BLaER1 treated with 17β-estradiol and CSF1 and Interleukin-3, amounts not matched to agents 10 nM and 100 nM (cell line): Measurements from ENCODE around the gene CHPF2.

Source experiments
- H3K27ac ChIP-seq, 11 experiments: shearing (Covaris generic); formaldehyde crosslinking; 2 replicates each; pipeline ENCODE4 v1.8.1; 2022
- H3K27me3 ChIP-seq, 11 experiments: shearing (Covaris generic); formaldehyde crosslinking; 2 replicates each; pipeline ENCODE4 v1.8.1; 2022
- H3K36me3 ChIP-seq, 11 experiments: shearing (Covaris generic); formaldehyde crosslinking; 2 replicates each; pipeline ENCODE4 v1.8.1; 2022
- H3K4me1 ChIP-seq, 10 experiments: shearing (Covaris generic); formaldehyde crosslinking; 2 replicates each; pipeline ENCODE4 v1.8.1; 2022
- H3K4me2 ChIP-seq, 11 experiments: shearing (Covaris generic); formaldehyde crosslinking; 2 replicates each; pipeline ENCODE4 v1.8.1; 2022
- H3K4me3 ChIP-seq, 10 experiments: shearing (Covaris generic); formaldehyde crosslinking; 2 replicates each; pipeline ENCODE4 v1.8.1; 2022
- H3K9ac ChIP-seq, 11 experiments: shearing (Covaris generic); formaldehyde crosslinking; 2 replicates each; pipeline ENCODE4 v1.8.1; 2022
- H3K9me3 ChIP-seq, 11 experiments: shearing (Covaris generic); formaldehyde crosslinking; replicated peaks in 1 of 11; 2 replicates each; pipeline ENCODE4 v1.8.1; 2022
- H4K20me1 ChIP-seq, 11 experiments: shearing (Covaris generic); formaldehyde crosslinking; 2 replicates each; pipeline ENCODE4 v1.8.1; 2022
- Cebpa-rat ChIP-seq, 11 experiments: shearing (Covaris generic); IDR thresholded peaks; 2 replicates each; pipeline ENCODE4 v1.8.1; 2022

CHPF2 gene

GRCh38 chr7:151240942-151241754 lies 8.9 kb downstream of the CHPF2 start:
- no peak overlapping the region for H3K9ac ChIP-seq
- H3K27ac ChIP-seq: peak overlapping the region in 1 of 11 experiments; percentile 9; a peak in 1 of 22 replicates

DNA sequence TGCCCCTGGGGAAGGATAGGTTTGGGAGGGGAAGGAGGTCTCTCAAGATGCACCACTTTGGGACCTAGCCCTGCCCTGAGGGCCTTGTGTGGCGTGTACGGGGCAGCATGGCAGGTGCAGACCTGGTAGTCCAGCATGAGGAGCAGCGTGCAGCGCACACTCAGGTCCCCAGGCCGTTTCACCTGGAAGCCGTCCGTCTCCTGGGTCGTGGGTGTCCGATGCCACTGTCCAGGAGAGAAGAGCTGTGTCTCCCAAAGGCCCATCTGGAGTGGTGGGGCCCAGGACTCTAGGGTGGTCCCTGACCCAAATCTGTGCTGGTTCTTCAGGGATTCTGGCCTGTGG lies 9.4 kb downstream of the CHPF2 start:
- TF ChIP-seq Cebpa-rat (IDR thresholded peaks at IDR 0.05): no peak
- H4K20me1 ChIP-seq: peaks cover 38 to 96% (median 66%) of the 10 kb centered on the region in 11 experiments
- H3K9ac ChIP-seq: no peak overlapping the region
- peak overlapping the region in 1 of 11 experiments; percentile 9; a peak in 1 of 22 replicates for H3K27ac ChIP-seq
- H3K36me3 ChIP-seq: peaks cover 19 to 37% (median 29%) of the 10 kb centered on the region in 11 experiments
- H3K4me1 ChIP-seq: peaks cover 26 to 36% (median 33%) of the 10 kb centered on the region in 10 experiments
- no peak overlapping the region for H3K4me2 ChIP-seq
- H3K9me3 ChIP-seq: no peaks in the 10 kb centered on the region
- no peak overlapping the region for H3K4me3 ChIP-seq
- peaks cover 29 to 32% (median 32%) of the 10 kb centered on the region in 11 experiments for H3K27me3 ChIP-seq

More at GRCh38 chr7:151240942-151241754, 8.9 kb downstream of the CHPF2 start:
- TF ChIP-seq Cebpa-rat (IDR thresholded peaks at IDR 0.05): no peak
- no peak overlapping the region for H3K4me2 ChIP-seq
- H3K27me3 ChIP-seq: peaks cover 24 to 27% (median 26%) of the 10 kb centered on the region in 11 experiments
- H3K4me1 ChIP-seq: peaks cover 25 to 36% (median 33%) of the 10 kb centered on the region in 10 experiments
- peaks cover 37 to 96% (median 67%) of the 10 kb centered on the region in 11 experiments for H4K20me1 ChIP-seq
- peaks cover 24 to 43% (median 35%) of the 10 kb centered on the region in 11 experiments for H3K36me3 ChIP-seq
- H3K9me3 ChIP-seq: no peaks in the 10 kb centered on the region
- H3K4me3 ChIP-seq: no peak overlapping the region

- TF ChIP-seq Cebpa-rat (IDR thresholded peaks at IDR 0.05): peak in 6 of 11 experiments; percentile 23 to 50 (median 38); a peak in 3 of 22 replicates
- H3K36me3 ChIP-seq: peaks cover 12 to 31% (median 22%) of the 10 kb centered on the region in 11 experiments
- peaks cover 31 to 43% (median 37%) of the 10 kb centered on the region in 10 experiments for H3K4me1 ChIP-seq
- H3K27me3 ChIP-seq: peaks cover 36 to 39% (median 39%) of the 10 kb centered on the region in 11 experiments
- H3K27ac ChIP-seq: no peak overlapping the region
- no peaks in the 10 kb centered on the region for H3K9me3 ChIP-seq
- peaks cover 36 to 96% (median 66%) of the 10 kb centered on the region in 11 experiments for H4K20me1 ChIP-seq
- peak overlapping the region; percentile 44 to 93 (median 87); a peak in 18 of 22 replicates for H3K4me2 ChIP-seq
- H3K9ac ChIP-seq: 0 out of 22 replicates have a peak overlapping the region, but pooled peaks of 2 of the 11 experiments have one; percentile 33 to 38
- H3K4me3 ChIP-seq: no peak overlapping the region
Measured at GRCh38 chr7:151242159-151243044, 10.1 kb downstream of the CHPF2 start.

- Histone ChIP-seq H3K4me1 (peaks cover 35 to 49% (median 43%) of the 10 kb centered on the region in 10 experiments), H3K4me3 (peak overlapping the region in 1 of 10 experiments; percentile 2; a peak in 2 of 20 replicates), H3K9me3 (no peaks in the 10 kb centered on the region), H3K36me3 (peaks cover 6 to 25% (median 16%) of the 10 kb centered on the region in 11 experiments; a peak in 19 of 22 replicates), H3K27me3 (peaks cover 42 to 45% (median 45%) of the 10 kb centered on the region in 11 experiments), H3K4me2 (peak overlapping the region; percentile 44 to 93 (median 87); a peak in 21 of 22 replicates), H3K9ac (peak overlapping the region in 6 of 11 experiments; percentile 17 to 58 (median 36); a peak in 5 of 22 replicates), H4K20me1 (peaks cover 30 to 96% (median 65%) of the 10 kb centered on the region in 11 experiments; a peak in 21 of 22 replicates), H3K27ac (no peak overlapping the region)
- no peak for TF ChIP-seq Cebpa-rat (IDR thresholded peaks at IDR 0.05)
Measured at GRCh38 chr7:151243045-151243349, 10.7 kb downstream of the CHPF2 start.

- H3K27me3 ChIP-seq: peaks cover 48 to 51% (median 51%) of the 10 kb centered on the region in 11 experiments
- no peak overlapping the region for H3K27ac ChIP-seq
- H4K20me1 ChIP-seq: peaks cover 24 to 93% (median 64%) of the 10 kb centered on the region in 11 experiments; a peak in 20 of 22 replicates
- peaks cover 0 to 19% (median 10%) of the 10 kb centered on the region in 11 experiments; a peak in 17 of 22 replicates for H3K36me3 ChIP-seq
- no peaks in the 10 kb centered on the region for H3K9me3 ChIP-seq
- peak overlapping the region in 6 of 11 experiments; percentile 17 to 58 (median 40); a peak in 6 of 22 replicates for H3K9ac ChIP-seq
- H3K4me2 ChIP-seq: peak overlapping the region; percentile 51 to 93 (median 87)
- H3K4me3 ChIP-seq: peak overlapping the region in 2 of 10 experiments; percentile 2 to 49; a peak in 4 of 20 replicates
- TF ChIP-seq Cebpa-rat (IDR thresholded peaks at IDR 0.05): no peak
- peaks cover 39 to 55% (median 48%) of the 10 kb centered on the region in 10 experiments for H3K4me1 ChIP-seq
Measured at GRCh38 chr7:151243408-151244195, 11.3 kb downstream of the CHPF2 start.

DNA sequence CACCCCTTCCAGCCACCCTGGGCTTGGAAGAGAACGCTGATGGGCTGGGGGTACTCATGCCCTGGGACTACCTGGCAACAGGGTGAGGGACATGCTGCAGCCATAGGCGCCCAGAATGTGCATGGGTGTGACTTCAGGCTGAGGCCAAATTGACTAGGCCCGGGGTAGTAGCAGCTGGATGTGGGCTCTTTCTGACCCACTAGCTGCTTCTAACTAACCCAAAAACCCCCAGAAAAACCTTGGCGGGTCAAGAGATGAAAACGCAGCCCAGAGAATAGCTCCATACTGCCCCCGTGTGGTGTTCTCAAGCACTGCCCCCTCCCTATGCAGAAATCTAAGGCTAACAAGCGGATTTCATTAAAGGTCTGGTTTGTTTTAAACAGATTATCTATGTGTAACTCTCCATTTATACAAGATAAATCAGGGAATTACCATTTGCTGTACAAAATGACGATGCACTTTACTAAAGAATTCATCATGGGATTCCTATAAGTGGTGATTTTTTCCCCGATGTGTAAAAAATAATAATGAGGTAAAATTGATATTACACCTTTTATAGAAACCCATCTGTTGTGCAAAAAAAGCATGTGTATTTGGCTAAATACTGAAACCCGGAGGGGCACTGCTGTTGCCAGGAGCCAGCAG lies 12.0 kb downstream of the CHPF2 start:
- peaks cover 45 to 62% (median 55%) of the 10 kb centered on the region in 10 experiments for H3K4me1 ChIP-seq
- H4K20me1 ChIP-seq: peaks cover 17 to 89% (median 60%) of the 10 kb centered on the region in 11 experiments; a peak in 20 of 22 replicates
- H3K36me3 ChIP-seq: peaks cover 0 to 12% (median 3%) of the 10 kb centered on the region in 11 experiments; a peak in 11 of 22 replicates
- no peak overlapping the region for H3K27ac ChIP-seq
- H3K4me3 ChIP-seq: peak overlapping the region in 5 of 10 experiments; percentile 48 to 63 (median 53); a peak in 5 of 20 replicates
- no peaks in the 10 kb centered on the region for H3K9me3 ChIP-seq
- no peak for TF ChIP-seq Cebpa-rat (IDR thresholded peaks at IDR 0.05)
- peak overlapping the region in 1 of 11 experiments; percentile 39; a peak in 1 of 22 replicates for H3K9ac ChIP-seq
- H3K27me3 ChIP-seq: peaks cover 54 to 58% (median 58%) of the 10 kb centered on the region in 11 experiments
- peak overlapping the region; percentile 84 to 97 (median 93) for H3K4me2 ChIP-seq

DNA sequence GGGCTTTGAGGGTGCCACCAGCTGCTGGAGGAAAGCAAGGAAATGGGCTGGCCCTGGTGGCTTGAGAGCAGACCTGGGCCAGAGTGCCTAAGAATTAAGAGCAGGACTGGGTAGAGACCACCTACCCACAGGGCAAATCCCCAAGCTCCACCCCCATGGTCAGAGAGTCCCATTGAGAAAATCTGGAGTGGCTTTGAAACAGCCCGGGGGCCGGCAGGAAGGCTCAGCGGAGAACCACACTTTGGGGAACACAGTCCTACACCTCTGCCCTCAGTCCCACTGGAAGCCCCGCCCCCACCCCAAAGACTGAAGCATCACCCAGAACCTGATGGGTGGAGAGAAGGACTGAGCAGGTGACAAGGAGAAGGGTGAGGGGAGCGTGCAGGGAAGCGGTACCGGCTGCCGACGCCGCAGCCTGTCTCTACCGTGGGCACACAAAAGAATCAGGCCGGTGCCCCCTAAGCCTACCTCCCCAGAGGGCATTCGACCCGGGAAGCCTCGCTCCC lies 12.6 kb downstream of the CHPF2 start:
- peaks cover 48 to 68% (median 60%) of the 10 kb centered on the region in 10 experiments for H3K4me1 ChIP-seq
- no peak overlapping the region for H3K27ac ChIP-seq
- peaks cover 0 to 10% (median 0%) of the 10 kb centered on the region in 11 experiments; a peak in 2 of 22 replicates for H3K36me3 ChIP-seq
- H3K9ac ChIP-seq: peak overlapping the region in 8 of 11 experiments; percentile 30 to 61 (median 42); a peak in 12 of 22 replicates
- no peak for TF ChIP-seq Cebpa-rat (IDR thresholded peaks at IDR 0.05)
- H3K9me3 ChIP-seq: no peaks in the 10 kb centered on the region
- H3K4me2 ChIP-seq: peak overlapping the region; percentile 84 to 97 (median 93)
- H3K27me3 ChIP-seq: peaks cover 58 to 64% (median 63%) of the 10 kb centered on the region in 11 experiments
- H4K20me1 ChIP-seq: peaks cover 12 to 84% (median 58%) of the 10 kb centered on the region in 11 experiments; a peak in 20 of 22 replicates
- H3K4me3 ChIP-seq: peak overlapping the region; percentile 44 to 63 (median 53)
